A172 (cell line): ENCODE measurements around the gene CALCOCO1. TPM values are rescaled to one million over a fixed set of nuclear protein-coding genes. Genes with fewer than 3 reads are reported as not detected.
A peak's percentile ranks its signal among the peaks of the same experiment; 100 is the strongest.
"Not testable (repeated sequence)": the region's sequence is repeated elsewhere in the genome, so short reads cannot be mapped to it uniquely, and the experiment has no call there.

Experiments
- DNase-seq: peaks from one replicate; pipeline ENCODE4 v3.0.0-alpha.2; 2015; ENCODE audit warnings: low spot score
- total RNA-seq: library from RNA; depleted of rRNA; stranded (reverse); fragments of >200 nt; shearing (Covaris generic); gene quantifications from 2 replicates; pipeline ENCODE4 v1.2.3, GENCODE V29; 2014

Gene CALCOCO1
- total RNA-seq, 1 experiment from 2014 or later: 36.8 TPM

GRCh38 chr12:53698948-53699677, 28.1 kb downstream of the CALCOCO1 start:
- no peak for DNase-seq

- DNase-seq: no peak
Measured at GRCh38 chr12:53696655-53697331, 30.5 kb downstream of the CALCOCO1 start.

DNA sequence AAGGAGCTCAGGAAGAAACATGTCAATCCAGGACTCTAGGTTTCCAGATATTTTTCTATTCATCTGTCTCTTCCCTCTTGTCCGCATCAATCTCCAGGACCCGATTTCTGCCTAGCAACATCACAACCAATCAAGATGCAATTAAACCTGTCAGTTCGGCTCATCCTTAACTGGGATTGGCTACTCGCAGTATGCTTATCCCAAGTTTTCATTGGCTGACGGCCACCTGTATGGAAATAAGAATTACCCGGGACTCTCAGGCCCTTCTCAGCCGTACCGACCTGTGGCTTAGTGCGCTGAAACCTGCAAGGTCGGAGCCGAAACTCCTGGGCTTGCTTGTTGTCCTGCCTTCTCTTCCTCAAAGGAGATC, 31.0 kb downstream of the CALCOCO1 start:
- DNase-seq: peak; percentile 89

DNA sequence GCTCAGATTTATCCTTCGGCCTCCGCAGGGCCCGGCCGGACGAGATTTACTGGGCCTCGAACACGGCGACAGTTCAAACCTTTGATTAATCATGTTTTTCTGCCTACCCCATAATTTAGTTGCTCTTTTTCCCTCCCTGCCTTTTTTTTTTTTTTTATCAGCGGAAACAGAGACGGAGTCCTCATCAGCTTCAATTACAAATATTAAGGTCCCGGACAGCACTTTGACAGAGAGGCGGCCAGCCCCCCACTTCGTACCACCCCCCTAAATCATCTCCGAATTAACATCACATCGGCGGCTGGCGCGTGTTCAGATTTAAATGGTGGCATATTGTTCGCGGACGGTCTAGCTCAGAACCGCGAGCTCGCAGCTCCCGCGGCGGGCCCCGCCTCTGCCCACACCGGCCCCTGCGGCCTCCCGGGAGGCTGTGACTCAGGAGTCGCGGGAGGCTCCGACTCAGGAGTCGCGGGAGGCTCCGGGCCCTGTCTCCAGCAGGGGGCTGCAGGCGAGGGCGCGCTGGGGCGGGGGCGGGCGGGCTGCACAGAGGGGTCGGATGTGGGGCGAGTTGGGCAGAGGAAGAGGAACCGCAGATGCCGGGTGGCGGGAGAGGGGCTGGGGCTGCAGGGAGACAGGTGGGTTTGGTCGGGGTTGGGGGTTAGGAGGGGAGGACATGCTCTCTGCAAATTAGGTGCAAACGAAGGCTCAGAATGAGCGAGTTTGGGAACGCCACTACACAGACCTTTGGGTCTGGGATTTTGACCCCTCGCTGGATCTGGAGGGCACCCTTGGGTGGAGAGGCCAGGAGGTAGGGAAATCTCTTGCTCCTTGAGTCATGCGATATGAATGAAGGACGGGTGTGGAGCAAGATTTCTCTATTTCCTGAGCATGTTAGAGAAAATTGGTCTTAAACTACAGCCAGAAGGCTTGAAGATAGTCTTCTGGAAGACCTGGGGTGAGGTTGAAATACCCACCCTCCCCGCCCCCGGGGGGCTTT, 31.8 kb downstream of the CALCOCO1 start:
- DNase-seq: peak; percentile 53

- no peak for DNase-seq
Measured at GRCh38 chr12:53694756-53695151, 32.5 kb downstream of the CALCOCO1 start.

DNA sequence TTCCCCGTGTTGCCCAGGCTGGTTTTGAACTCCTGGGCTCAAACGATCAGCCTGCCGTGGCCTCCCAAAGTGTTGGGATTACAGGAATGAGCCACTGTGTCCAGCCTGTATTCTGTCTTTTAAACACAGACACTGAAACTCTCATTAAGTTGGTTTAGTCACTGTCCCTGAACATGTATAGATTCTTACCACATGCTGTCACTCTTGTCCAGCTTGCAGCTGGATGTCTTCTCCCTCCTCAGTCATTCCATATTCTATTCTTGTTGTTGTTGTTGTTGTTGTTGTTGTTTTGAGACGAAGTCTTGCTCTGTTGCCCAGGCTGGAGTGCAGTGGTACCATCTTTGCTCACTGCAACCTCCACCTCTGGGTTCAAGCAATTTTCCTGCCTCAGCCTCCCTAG, 39.1 kb downstream of the CALCOCO1 start:
- no peak for DNase-seq

DNA sequence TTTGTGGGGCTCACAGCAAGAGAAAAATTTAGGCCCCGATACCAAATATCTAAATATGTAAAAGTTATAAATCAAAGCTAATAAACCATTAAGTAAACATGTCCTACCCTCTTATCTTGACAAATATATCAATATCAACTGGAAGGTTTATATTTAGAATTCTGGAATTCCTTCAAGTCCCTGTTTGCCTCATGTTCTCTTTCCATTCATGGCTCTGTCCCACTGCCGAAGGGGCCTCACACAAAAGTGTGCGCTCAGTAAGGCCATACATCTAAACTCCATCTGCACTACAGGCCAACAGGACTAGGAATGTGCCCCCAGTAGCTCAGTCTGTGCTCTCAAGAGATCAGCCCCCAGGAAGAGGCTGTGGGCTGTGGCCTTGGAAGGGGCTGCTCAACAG, 40.8 kb downstream of the CALCOCO1 start:
- no peak for DNase-seq

GRCh38 chr12:53684654-53685220, 42.5 kb downstream of the CALCOCO1 start:
- no peak for DNase-seq

DNA sequence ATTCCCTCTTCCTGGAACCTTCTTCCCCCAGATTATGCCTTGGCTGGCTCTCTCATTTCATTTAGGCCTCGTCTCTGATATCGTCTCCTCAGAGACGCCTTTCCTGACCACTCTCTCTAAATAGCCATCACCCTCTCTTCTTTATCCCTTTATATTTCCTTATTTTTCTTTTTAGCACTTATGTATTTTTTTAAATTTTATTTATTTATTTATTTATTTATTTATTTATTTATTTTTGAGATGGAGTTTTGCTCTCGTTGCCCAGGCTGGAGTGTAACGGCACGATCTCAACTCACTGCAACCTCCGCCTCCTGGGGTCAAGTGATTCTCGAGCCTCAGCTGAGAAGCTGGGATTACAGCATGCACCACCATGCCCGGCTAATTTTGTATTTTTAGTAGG, 43.3 kb downstream of the CALCOCO1 start:
- DNase-seq: no peak

GRCh38 chr12:53683494-53683893, 43.8 kb downstream of the CALCOCO1 start:
- no peak for DNase-seq

DNA sequence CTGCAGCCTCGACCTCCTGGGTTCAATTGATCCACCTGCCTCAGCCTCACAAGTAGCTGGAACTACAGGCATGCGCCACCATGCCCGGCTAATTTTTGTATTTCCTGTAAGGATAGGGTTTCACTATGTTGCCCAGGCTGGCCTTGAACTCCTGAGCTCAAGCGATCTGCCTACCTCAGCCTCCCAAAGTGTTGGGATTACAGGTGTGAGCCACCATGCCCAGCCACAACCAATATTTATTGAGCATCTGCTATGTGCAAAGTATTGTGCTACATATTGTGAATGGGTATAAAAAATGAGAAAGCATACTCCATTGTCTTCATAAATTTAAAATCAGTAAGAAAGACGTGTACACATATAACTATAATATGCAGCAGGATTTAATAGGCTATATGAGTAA, 47.2 kb downstream of the CALCOCO1 start:
- not testable (repeated sequence) for DNase-seq

GRCh38 chr12:53677800-53678148, 49.5 kb downstream of the CALCOCO1 start:
- no peak for DNase-seq

GRCh38 chr12:53677016-53677799, 50.0 kb downstream of the CALCOCO1 start:
- DNase-seq: no peak

GRCh38 chr12:53676656-53677015, 50.6 kb downstream of the CALCOCO1 start:
- DNase-seq: no peak

DNA sequence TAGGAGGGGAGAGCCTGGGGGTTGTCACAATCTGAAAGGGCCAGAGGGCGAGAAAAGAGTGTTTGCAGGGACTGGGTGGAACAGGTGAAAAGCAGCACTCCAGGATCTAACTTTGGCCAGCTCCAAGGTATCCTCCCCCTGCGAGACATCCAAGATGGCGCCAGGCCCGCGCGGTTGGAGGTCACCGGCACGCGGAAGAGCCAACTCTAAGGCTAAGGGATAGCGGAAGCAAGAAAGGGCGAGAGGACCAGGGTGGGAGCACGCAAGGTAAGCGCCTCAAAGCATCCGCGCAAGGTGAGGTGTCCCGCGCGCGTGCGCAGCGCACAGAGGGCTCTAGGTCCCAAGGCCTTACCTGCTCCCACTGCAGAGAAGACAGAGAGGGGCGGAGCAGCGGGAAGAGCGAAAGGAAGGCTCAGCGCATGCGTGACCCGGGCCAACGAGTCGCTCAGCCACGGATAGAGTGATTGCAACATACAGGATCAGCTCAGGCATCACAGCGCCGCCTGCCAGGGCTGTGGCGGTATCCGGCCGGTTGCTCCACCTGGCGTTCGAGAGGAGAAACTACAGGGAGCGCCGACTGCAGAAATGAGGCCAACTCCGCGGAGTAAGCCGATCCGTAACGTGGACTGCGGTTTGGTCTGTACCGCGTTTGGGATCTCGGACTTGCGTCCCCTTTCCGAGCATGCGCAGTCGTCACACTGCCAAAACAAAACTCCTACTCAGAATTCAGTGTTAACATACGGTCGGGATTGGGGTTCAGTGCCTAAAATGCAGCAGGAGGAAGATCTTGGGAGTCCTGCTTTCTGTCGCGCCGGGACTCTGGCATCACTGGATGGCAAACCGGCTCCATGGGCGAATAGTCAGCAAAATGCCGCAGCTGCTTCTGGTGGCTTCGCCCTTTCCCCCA, 51.3 kb downstream of the CALCOCO1 start, which contains the start of gene ATP5MC2:
Gene ATP5MC2 (minus strand): TSS at position 383 of the 907 bp plus-strand sequence. CDS start 3,469 bp downstream, outside the sequence.
- DNase-seq: peak; percentile 97

DNA sequence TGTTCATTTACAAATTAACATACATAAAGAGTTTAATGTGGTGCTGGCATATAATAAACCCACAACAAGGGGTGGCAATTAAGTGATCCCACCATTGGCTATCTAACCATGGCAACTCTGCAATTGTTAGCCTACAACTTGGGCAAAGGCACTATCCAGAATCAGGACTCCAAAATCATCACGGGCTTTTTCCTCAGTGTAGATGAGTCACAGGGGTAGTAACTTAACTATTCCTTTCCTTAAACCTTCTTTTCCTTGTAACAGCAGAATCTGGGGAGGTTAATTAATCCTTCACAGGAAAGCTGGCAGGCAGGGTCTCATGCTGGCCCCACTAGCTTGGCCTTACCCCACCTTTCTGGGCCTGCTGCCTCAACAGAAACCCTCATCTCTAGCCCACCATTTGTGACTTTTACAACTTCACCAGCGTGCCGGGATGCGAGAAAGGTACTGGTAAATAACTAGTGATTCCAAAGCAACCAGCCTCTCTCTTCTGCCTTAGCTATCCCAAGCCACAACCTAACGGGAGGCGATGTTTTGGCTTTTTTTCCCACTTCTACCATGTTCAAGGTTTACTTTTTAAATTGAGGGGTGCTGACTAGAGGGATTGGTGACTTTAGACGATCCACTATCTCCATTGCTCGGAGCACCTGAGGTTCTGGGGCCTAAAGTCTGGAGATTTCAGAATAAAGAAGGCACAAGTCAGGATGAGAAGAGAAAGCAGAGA, 52.1 kb downstream of the CALCOCO1 start:
- DNase-seq: no peak

GRCh38 chr12:53670971-53671370, 56.3 kb downstream of the CALCOCO1 start:
- DNase-seq: no peak

GRCh38 chr12:53670308-53670707, 56.9 kb downstream of the CALCOCO1 start:
- no peak for DNase-seq

DNA sequence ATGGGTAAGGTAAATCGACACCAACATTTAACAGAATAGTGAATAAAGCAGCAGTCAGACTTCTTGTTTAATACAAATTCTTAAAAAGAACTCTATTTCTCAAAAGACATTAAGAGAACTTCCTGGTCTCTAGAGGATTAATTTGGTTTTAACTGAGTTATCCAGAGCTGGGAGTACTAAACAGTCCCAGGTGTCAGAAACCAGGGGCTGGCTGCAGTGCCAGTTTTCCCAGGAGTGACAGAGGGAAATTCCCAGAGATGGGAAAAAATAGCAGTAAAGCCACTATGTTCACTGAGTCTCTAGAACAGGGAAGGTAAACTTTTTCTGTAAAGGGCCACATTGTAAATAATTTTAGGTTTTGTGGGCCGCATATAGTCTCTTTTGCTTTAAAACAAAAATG, 60.2 kb downstream of the CALCOCO1 start:
- no peak for DNase-seq
